Measurements from ENCODE around the gene ADAMTS12. TPM values are rescaled to one million over a fixed set of nuclear protein-coding genes. Genes with fewer than 3 reads are reported as not detected.

Gene ADAMTS12
- total RNA-seq, 1 experiment from 2014 or later: 1.2 TPM

GRCh38 chr5:33711094-33711679 lies 180.6 kb downstream of the ADAMTS12 start:
- no TSS peak for BruUV-seq (replicated peaks)
- TF ChIP-seq CTCF (IDR thresholded peaks at IDR 0.05; ENCODE audit: unreplicated experiment): no peak
- Mint-ChIP-seq H3K27ac (ENCODE audit: unreplicated experiment) (no peak overlapping the region), H3K4me3 (ENCODE audit: low read depth, unreplicated experiment) (no peak overlapping the region), H3K27me3 (ENCODE audit: unreplicated experiment) (no peaks in the 10 kb centered on the region), H3K36me3 (ENCODE audit: insufficient read depth, unreplicated experiment) (no peaks in the 10 kb centered on the region), H3K9me3 (ENCODE audit: low read depth, unreplicated experiment) (peaks cover 7% of the 10 kb centered on the region), H3K4me1 (ENCODE audit: low read depth, unreplicated experiment) (no peaks in the 10 kb centered on the region)
- CTCF ChIA-PET: no interaction called here
- intact Hi-C loops (cut with micrococcal nuclease; ENCODE audit: unreplicated experiment): no loop called here
- DNase-seq: no peak

- no peak for TF ChIP-seq CTCF (IDR thresholded peaks at IDR 0.05; ENCODE audit: unreplicated experiment)
- Mint-ChIP-seq H3K4me3 (ENCODE audit: low read depth, unreplicated experiment) (no peak overlapping the region), H3K36me3 (ENCODE audit: insufficient read depth, unreplicated experiment) (no peaks in the 10 kb centered on the region), H3K4me1 (ENCODE audit: low read depth, unreplicated experiment) (no peaks in the 10 kb centered on the region), H3K27me3 (ENCODE audit: unreplicated experiment) (no peaks in the 10 kb centered on the region), H3K27ac (ENCODE audit: unreplicated experiment) (no peak overlapping the region), H3K9me3 (ENCODE audit: low read depth, unreplicated experiment) (peaks cover 6% of the 10 kb centered on the region)
- no peak for DNase-seq
- CTCF ChIA-PET: no interaction called here
- intact Hi-C loops (cut with micrococcal nuclease; ENCODE audit: unreplicated experiment): no loop called here
- BruUV-seq (replicated peaks): no TSS peak
These were observed 188.9 kb downstream of the ADAMTS12 start for GRCh38 chr5:33702867-33703266.

GRCh38 chr5:33701951-33702350 lies 189.8 kb downstream of the ADAMTS12 start:
- no peaks in the 10 kb centered on the region for H3K27me3 Mint-ChIP-seq (ENCODE audit: unreplicated experiment)
- DNase-seq: no peak
- no peak for TF ChIP-seq CTCF (IDR thresholded peaks at IDR 0.05; ENCODE audit: unreplicated experiment)
- intact Hi-C loops (cut with micrococcal nuclease; ENCODE audit: unreplicated experiment): no loop called here
- no peaks in the 10 kb centered on the region for H3K4me1 Mint-ChIP-seq (ENCODE audit: low read depth, unreplicated experiment)
- peaks cover 8% of the 10 kb centered on the region for H3K9me3 Mint-ChIP-seq (ENCODE audit: low read depth, unreplicated experiment)
- CTCF ChIA-PET: no interaction called here
- no TSS peak for BruUV-seq (replicated peaks)
- no peak overlapping the region for H3K4me3 Mint-ChIP-seq (ENCODE audit: low read depth, unreplicated experiment)
- H3K27ac Mint-ChIP-seq (ENCODE audit: unreplicated experiment): no peak overlapping the region
- no peaks in the 10 kb centered on the region for H3K36me3 Mint-ChIP-seq (ENCODE audit: insufficient read depth, unreplicated experiment)

- DNase-seq: no peak
These were observed 190.5 kb downstream of the ADAMTS12 start for GRCh38 chr5:33701251-33701650.

More at GRCh38 chr5:33701251-33701650, 190.5 kb downstream of the ADAMTS12 start:
- TF ChIP-seq CTCF (IDR thresholded peaks at IDR 0.05; ENCODE audit: unreplicated experiment): no peak
- H3K36me3 Mint-ChIP-seq (ENCODE audit: insufficient read depth, unreplicated experiment): no peaks in the 10 kb centered on the region
- CTCF ChIA-PET: no interaction called here
- no peak overlapping the region for H3K4me3 Mint-ChIP-seq (ENCODE audit: low read depth, unreplicated experiment)
- no TSS peak for BruUV-seq (replicated peaks)
- peaks cover 8% of the 10 kb centered on the region for H3K9me3 Mint-ChIP-seq (ENCODE audit: low read depth, unreplicated experiment)
- intact Hi-C loops (cut with micrococcal nuclease; ENCODE audit: unreplicated experiment): no loop called here
- H3K4me1 Mint-ChIP-seq (ENCODE audit: low read depth, unreplicated experiment): no peaks in the 10 kb centered on the region
- no peak overlapping the region for H3K27ac Mint-ChIP-seq (ENCODE audit: unreplicated experiment)
- H3K27me3 Mint-ChIP-seq (ENCODE audit: unreplicated experiment): no peaks in the 10 kb centered on the region

Data from Calu3 (cell line).